GM21825 (cell line): ENCODE data around the gene HMBS.
"Not testable (repeated sequence)": the region's sequence is repeated elsewhere in the genome, so short reads cannot be mapped to it uniquely, and the experiment has no call there.

Experiments
- ATAC-seq: cut with Tn5 transposase; IDR thresholded peaks from one replicate; pipeline ENCODE4 v1.9.1; 2021; ENCODE audit warnings: mild to moderate bottlenecking, moderate library complexity; ENCODE audit not compliant: unreplicated experiment

Gene HMBS

GRCh38 chr11:119084663-119085436, at the start of gene HMBS:
Gene HMBS, plus strand, starts transcription at chr11:119084881. Its CDS starts 153 bp downstream, at chr11:119085034.
- peak; percentile 82 for ATAC-seq

- ATAC-seq, result no peak
Observed at GRCh38 chr11:119038884-119039283, 45.8 kb upstream of the HMBS start.

- ATAC-seq, result not testable (repeated sequence)
Observed at GRCh38 chr11:119039471-119039870, 45.2 kb upstream of the HMBS start.

- ATAC-seq, result no peak
Observed at GRCh38 chr11:119041821-119042514, 42.7 kb upstream of the HMBS start.

- ATAC-seq, result no peak
Observed at GRCh38 chr11:119042927-119043326, 41.8 kb upstream of the HMBS start.

GRCh38 chr11:119044708-119045107, 40.0 kb upstream of the HMBS start:
- ATAC-seq, result no peak

- no peak for ATAC-seq
Observed at GRCh38 chr11:119046489-119046888, 38.2 kb upstream of the HMBS start.

- no peak for ATAC-seq
Observed at GRCh38 chr11:119047205-119047604, 37.5 kb upstream of the HMBS start.

- ATAC-seq, result no peak
Observed at GRCh38 chr11:119048644-119049043, 36.0 kb upstream of the HMBS start.

GRCh38 chr11:119049081-119049480, 35.6 kb upstream of the HMBS start:
- ATAC-seq, result no peak

- ATAC-seq, result peak; percentile 47
Observed at GRCh38 chr11:119051440-119052162, 33.1 kb upstream of the HMBS start.

- ATAC-seq, result no peak
Observed at GRCh38 chr11:119052163-119052814, 32.4 kb upstream of the HMBS start.

GRCh38 chr11:119054418-119054817, 30.3 kb upstream of the HMBS start:
- no peak for ATAC-seq

- no peak for ATAC-seq
Observed at GRCh38 chr11:119055901-119056300, 28.8 kb upstream of the HMBS start.

- no peak for ATAC-seq
Observed at GRCh38 chr11:119056421-119056999, 28.2 kb upstream of the HMBS start.

GRCh38 chr11:119057000-119057769, 27.5 kb upstream of the HMBS start, which contains the start of gene HYOU1:
Gene HYOU1, minus strand, starts transcription at chr11:119057205. Its CDS starts 1,045 bp downstream, at chr11:119056160.
- peak; percentile 90 for ATAC-seq

- ATAC-seq, result not testable (repeated sequence)
Observed at GRCh38 chr11:119059128-119059527, 25.6 kb upstream of the HMBS start.

- no peak for ATAC-seq
Observed at GRCh38 chr11:119061256-119061655, 23.4 kb upstream of the HMBS start.

- ATAC-seq, result no peak
Observed at GRCh38 chr11:119062779-119063178, 21.9 kb upstream of the HMBS start.

- no peak for ATAC-seq
Observed at GRCh38 chr11:119065369-119065768, 19.3 kb upstream of the HMBS start.
